Prostate gland (tissue), 2 donors: ENCODE results near the gene IL10RB.

Experiments used
- CTCF ChIP-seq, 4 experiments: fragments of 200-600 bp in 2 of 4; fragments of 450-650 bp in 2 of 4; sonication (generic) in 2 of 4; IDR thresholded peaks; 1 replicate in 3 of 4; 2 replicates in 1 of 4; pipeline ENCODE4 v1.5.1; 2016 to 2019; ENCODE audit warnings: antibody characterized with exemption in 4 of 4, mild to moderate bottlenecking in 2 of 4, moderate library complexity in 2 of 4
- POLR2AphosphoS5 ChIP-seq: sonication (generic); formaldehyde crosslinking; IDR thresholded peaks from one replicate; pipeline ENCODE4 v1.6.1; 2017; ENCODE audit warnings: antibody characterized with exemption

- TF ChIP-seq CTCF (IDR thresholded peaks at IDR 0.05): no peak
- TF ChIP-seq POLR2AphosphoS5: no peak
These were observed 3.2 kb upstream of the IL10RB start for GRCh38 chr21:33262921-33263320.
